ENCODE data around the gene TKT. TPM values are rescaled to one million over a fixed set of nuclear protein-coding genes. Genes with fewer than 3 reads are reported as not detected.

Gene TKT
- total and polyA plus RNA-seq, 2 of the 13 experiments (the other 11 are each of a cell fraction or from before 2014, with no cell fraction given) = 150 to 238 TPM

DNA sequence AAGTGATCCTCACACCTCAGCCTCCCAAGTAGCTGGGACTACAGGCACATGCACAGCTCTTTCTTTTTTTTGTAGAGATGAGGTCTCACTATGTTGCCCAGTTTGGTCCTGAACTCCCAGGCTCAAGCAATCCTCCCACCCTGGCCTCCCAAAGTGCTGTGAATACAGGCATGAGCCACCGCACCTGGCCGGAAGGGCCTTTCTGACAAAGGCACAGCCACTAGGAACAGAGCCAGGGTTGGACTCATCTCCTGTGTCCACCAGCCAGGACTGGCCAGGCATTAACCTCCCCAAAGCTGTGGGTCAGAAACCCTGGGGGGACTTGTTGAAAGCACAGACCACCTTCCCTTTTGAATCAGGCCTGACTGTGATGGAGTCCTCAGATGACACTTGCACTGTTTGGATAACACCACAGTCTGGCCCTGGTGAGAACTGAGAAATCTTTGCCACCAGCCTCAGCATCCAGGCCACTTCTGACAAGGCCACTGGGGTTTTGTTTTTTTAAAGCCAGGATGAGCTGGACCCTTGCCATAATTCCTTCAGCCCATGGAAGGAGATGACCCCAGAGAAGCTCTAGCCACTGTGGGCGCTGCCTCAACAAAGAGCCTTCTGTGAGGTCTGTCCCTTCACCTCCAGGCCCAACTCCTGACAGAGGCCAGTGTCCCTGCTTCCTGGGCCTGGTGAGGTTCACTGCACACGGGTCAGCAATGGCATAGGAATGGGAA lies 4.8 kb downstream of the TKT start (continued):
- TF ChIP-seq, protein P1, sequence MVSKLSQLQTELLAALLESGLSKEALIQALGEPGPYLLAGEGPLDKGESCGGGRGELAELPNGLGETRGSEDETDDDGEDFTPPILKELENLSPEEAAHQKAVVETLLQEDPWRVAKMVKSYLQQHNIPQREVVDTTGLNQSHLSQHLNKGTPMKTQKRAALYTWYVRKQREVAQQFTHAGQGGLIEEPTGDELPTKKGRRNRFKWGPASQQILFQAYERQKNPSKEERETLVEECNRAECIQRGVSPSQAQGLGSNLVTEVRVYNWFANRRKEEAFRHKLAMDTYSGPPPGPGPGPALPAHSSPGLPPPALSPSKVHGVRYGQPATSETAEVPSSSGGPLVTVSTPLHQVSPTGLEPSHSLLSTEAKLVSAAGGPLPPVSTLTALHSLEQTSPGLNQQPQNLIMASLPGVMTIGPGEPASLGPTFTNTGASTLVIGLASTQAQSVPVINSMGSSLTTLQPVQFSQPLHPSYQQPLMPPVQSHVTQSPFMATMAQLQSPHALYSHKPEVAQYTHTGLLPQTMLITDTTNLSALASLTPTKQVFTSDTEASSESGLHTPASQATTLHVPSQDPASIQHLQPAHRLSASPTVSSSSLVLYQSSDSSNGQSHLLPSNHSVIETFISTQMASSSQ (IDR thresholded peaks at IDR 0.05; ENCODE audit: low read depth) = no peak
- TF ChIP-seq, protein P1 (CRISPR knock-in tag; IDR thresholded peaks at IDR 0.05; ENCODE audit: borderline replicate concordance) = peak; percentile 22; the same call in 1 of the 2 replicates
- peak in 1 of 2 experiments; percentile 38; a peak in 1 of 4 replicates for TF ChIP-seq POLR2A (IDR thresholded peaks at IDR 0.05; ENCODE audit: insufficient read depth in 1 of 2, low read depth in 2 of 2, low read length in 2 of 2)
- TF ChIP-seq RBM22 (optimal IDR thresholded peaks at IDR 0.05; ENCODE audit: low read length) = peak; percentile 90
- peak; percentile 31; the same call in 1 of the 2 replicates for TF ChIP-seq GATAD2A (CRISPR knock-in tag; IDR thresholded peaks at IDR 0.05)
- TF ChIP-seq SOX13 (IDR thresholded peaks at IDR 0.05) = no peak
- no peak for TF ChIP-seq SOX13 (CRISPR knock-in tag; conservative IDR thresholded peaks at IDR 0.05 in 1 of 2, IDR thresholded peaks at IDR 0.05 in 1 of 2)
- TF ChIP-seq, protein P2, sequence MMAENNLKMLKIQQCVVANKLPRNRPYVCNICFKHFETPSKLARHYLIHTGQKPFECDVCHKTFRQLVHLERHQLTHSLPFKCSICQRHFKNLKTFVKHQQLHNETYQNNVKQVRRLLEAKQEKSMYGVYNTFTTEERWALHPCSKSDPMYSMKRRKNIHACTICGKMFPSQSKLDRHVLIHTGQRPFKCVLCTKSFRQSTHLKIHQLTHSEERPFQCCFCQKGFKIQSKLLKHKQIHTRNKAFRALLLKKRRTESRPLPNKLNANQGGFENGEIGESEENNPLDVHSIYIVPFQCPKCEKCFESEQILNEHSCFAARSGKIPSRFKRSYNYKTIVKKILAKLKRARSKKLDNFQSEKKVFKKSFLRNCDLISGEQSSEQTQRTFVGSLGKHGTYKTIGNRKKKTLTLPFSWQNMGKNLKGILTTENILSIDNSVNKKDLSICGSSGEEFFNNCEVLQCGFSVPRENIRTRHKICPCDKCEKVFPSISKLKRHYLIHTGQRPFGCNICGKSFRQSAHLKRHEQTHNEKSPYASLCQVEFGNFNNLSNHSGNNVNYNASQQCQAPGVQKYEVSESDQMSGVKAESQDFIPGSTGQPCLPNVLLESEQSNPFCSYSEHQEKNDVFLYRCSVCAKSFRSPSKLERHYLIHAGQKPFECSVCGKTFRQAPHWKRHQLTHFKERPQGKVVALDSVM (CRISPR knock-in tag; IDR thresholded peaks at IDR 0.05) = peak; percentile 82; the same call in 1 of the 2 replicates
- TF ChIP-seq ZFP36 (IDR thresholded peaks at IDR 0.05; ENCODE audit: borderline replicate concordance, low read depth, low read length, partially characterized antibody) = no peak
- TF ChIP-seq EED (CRISPR knock-in tag; IDR thresholded peaks at IDR 0.05) = no peak
- no peak for TF ChIP-seq ZNF660 (CRISPR knock-in tag; IDR thresholded peaks at IDR 0.05; ENCODE audit: borderline replicate concordance, low read depth)
- peak; percentile 69 for TF ChIP-seq POLR2G (IDR thresholded peaks at IDR 0.05; ENCODE audit: low read depth, low read length)
- TF ChIP-seq, protein P3, sequence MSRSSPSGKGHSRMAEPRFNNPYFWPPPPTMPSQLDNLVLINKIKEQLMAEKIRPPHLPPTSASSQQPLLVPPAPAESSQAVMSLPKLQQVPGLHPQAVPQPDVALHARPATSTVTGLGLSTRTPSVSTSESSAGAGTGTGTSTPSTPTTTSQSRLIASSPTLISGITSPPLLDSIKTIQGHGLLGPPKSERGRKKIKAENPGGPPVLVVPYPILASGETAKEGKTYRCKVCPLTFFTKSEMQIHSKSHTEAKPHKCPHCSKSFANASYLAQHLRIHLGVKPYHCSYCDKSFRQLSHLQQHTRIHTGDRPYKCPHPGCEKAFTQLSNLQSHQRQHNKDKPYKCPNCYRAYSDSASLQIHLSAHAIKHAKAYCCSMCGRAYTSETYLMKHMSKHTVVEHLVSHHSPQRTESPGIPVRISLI (CRISPR knock-in tag; IDR thresholded peaks at IDR 0.05; ENCODE audit: borderline replicate concordance) = peak; percentile 51; the same call in 1 of the 2 replicates
- TF ChIP-seq ZFX (CRISPR knock-in tag; IDR thresholded peaks at IDR 0.05; ENCODE audit: low read depth) = peak; percentile 63
- no peak for TF ChIP-seq KLF13 (CRISPR knock-in tag; IDR thresholded peaks at IDR 0.05)
- TF ChIP-seq, protein P4, sequence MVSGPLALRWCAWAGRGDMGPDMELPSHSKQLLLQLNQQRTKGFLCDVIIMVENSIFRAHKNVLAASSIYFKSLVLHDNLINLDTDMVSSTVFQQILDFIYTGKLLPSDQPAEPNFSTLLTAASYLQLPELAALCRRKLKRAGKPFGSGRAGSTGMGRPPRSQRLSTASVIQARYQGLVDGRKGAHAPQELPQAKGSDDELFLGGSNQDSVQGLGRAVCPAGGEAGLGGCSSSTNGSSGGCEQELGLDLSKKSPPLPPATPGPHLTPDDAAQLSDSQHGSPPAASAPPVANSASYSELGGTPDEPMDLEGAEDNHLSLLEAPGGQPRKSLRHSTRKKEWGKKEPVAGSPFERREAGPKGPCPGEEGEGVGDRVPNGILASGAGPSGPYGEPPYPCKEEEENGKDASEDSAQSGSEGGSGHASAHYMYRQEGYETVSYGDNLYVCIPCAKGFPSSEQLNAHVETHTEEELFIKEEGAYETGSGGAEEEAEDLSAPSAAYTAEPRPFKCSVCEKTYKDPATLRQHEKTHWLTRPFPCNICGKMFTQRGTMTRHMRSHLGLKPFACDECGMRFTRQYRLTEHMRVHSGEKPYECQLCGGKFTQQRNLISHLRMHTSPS (CRISPR knock-in tag; IDR thresholded peaks at IDR 0.05; ENCODE audit: low read depth) = 0 out of 2 replicates have a peak, but pooled peaks have one; percentile 32
- no peak for TF ChIP-seq EHMT2 (IDR thresholded peaks at IDR 0.05; ENCODE audit: borderline replicate concordance, low read depth, low read length)
- TF ChIP-seq, protein P5, sequence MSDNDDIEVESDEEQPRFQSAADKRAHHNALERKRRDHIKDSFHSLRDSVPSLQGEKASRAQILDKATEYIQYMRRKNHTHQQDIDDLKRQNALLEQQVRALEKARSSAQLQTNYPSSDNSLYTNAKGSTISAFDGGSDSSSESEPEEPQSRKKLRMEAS (IDR thresholded peaks at IDR 0.05) = no peak
